ENCODE data around the gene SARDH. TPM values are rescaled to one million over a fixed set of nuclear protein-coding genes. Genes with fewer than 3 reads are reported as not detected.

Gene SARDH
- total and polyA plus RNA-seq, 2 of the 13 experiments (the other 11 are each of a cell fraction or from before 2014, with no cell fraction given), result 11.6 to 34.9 TPM

GRCh38 chr9:133622555-133622954 is 115.6 kb downstream of the SARDH start (continued):
- TF ChIP-seq ZNF646 (CRISPR knock-in tag; IDR thresholded peaks at IDR 0.05) (no peak), SP1 (IDR thresholded peaks at IDR 0.05) (no peak), SP1 (CRISPR knock-in tag; IDR thresholded peaks at IDR 0.05) (no peak), ZNF713 (CRISPR knock-in tag; IDR thresholded peaks at IDR 0.05) (no peak), NR2C2 (CRISPR knock-in tag; IDR thresholded peaks at IDR 0.05; ENCODE audit: borderline replicate concordance) (no peak), ZNF256 (CRISPR knock-in tag; conservative IDR thresholded peaks at IDR 0.05) (no peak), ZNF235 (CRISPR knock-in tag; IDR thresholded peaks at IDR 0.05; ENCODE audit: borderline replicate concordance) (no peak), FOXP1 (IDR thresholded peaks at IDR 0.05) (no peak), FOXP1 (CRISPR knock-in tag; IDR thresholded peaks at IDR 0.05) (no peak), ZNF33B (CRISPR knock-in tag; IDR thresholded peaks at IDR 0.05) (no peak), GLI4 (CRISPR knock-in tag; IDR thresholded peaks at IDR 0.05; ENCODE audit: borderline replicate concordance) (no peak), NBN (conservative IDR thresholded peaks at IDR 0.05) (no peak), SP2 (CRISPR knock-in tag; IDR thresholded peaks at IDR 0.05) (no peak), RCOR2 (CRISPR knock-in tag; IDR thresholded peaks at IDR 0.05) (no peak), BCLAF1 (IDR thresholded peaks at IDR 0.05) (no peak), ZNF557 (CRISPR knock-in tag; IDR thresholded peaks at IDR 0.05) (no peak)
